Urinary bladder (tissue), 4 donors: Measurements from ENCODE around the gene GNG7. TPM values are rescaled to one million over a fixed set of nuclear protein-coding genes. Genes with fewer than 3 reads are reported as not detected.
A peak's percentile ranks its signal among the peaks of the same experiment; 100 is the strongest.
"Not testable (repeated sequence)": the region's sequence is repeated elsewhere in the genome, so short reads cannot be mapped to it uniquely, and the experiment has no call there.

ENCODE experiments used
- DNase-seq: peaks from one replicate; pipeline ENCODE4 v3.0.0-alpha.2; 2015; ENCODE audit errors: extremely low spot score
- H3K27ac ChIP-seq: one replicate; pipeline ENCODE4 v1.5.1; 2013; ENCODE audit warnings: low read depth, mild to moderate bottlenecking, moderate library complexity
- H3K36me3 ChIP-seq: one replicate; pipeline ENCODE4 v1.6.1; 2013; ENCODE audit warnings: mild to moderate bottlenecking, moderate library complexity; ENCODE audit not compliant: insufficient read depth
- H3K4me1 ChIP-seq: one replicate; pipeline ENCODE4 v1.6.1; 2013; ENCODE audit warnings: mild to moderate bottlenecking, moderate library complexity; ENCODE audit not compliant: insufficient read depth
- H3K4me3 ChIP-seq: one replicate; pipeline ENCODE4 v1.5.1; 2013; ENCODE audit warnings: low read depth, low read length
- WGBS: extraction: QIAGEN DNeasy Blood & Tissue Kit; methylation state at CpG from one replicate; pipeline ENCODE4 v1.1.7; 2013; 5-methylcytosine and 5-hydroxymethylcytosine counted together
- polyA plus RNA-seq: library from polyadenylated mRNA; stranded (reverse); fragments of 200-250 nt; gene quantifications from one replicate; pipeline ENCODE4 v1.2.3, GENCODE V29; 2013
- total RNA-seq: library from RNA; depleted of rRNA; stranded (reverse); fragments of >200 nt; gene quantifications from one replicate; pipeline ENCODE4 v1.2.3, GENCODE V29; 2014
- donor health status: healthy with polysubstance abuse.
- donor health status: healthy.

The GNG7 gene
- total and polyA plus RNA-seq, 2 donors: 2.8 to 13.9 TPM

DNA sequence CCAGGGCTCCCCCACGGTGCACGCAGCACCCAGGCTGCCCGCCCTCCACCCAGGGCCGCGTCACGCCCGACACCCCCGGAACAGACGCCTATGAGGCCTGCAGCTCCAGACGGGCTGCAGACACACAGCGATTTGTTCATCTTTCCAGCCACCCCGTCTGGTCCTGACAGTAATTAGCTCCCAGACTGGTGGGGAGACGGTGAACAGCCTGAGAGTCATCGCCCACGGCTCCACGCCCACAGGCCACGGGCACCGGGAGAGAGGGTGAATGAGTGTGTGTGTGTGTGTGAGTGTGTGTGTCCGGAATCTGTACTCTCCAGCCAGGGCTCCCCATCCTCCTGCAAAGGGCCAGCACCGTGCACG, 208.4 kb downstream of the GNG7 start:
- Histone ChIP-seq H3K27ac (no peak overlapping the region), H3K36me3 (no peaks in the 10 kb centered on the region), H3K4me1 (no peaks in the 10 kb centered on the region), H3K4me3 (no peak overlapping the region)
- no peak for DNase-seq
- WGBS: 43% methylated on average over 21 of the region's 21 CpGs

DNA sequence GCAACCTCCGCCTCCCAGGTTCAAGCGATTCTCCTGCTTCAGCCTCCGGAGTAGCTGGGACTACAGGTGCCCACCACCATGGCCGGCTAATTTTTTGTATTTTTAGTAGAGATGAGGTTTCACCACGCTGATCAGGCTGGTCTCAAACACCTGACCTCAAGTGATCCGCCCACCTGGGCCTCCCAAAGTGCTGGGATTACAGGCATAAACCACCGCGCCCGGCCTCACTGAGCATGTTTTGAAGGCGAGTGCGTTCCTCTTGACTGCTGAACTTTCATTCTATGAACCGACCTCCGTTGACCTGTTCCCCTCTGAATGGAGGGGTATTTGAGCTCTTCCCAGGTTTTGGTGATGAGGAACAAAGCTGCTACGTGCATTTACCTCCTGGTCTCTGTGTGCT, 209.0 kb downstream of the GNG7 start:
- H3K36me3 ChIP-seq, DNase-seq, H3K4me1 ChIP-seq, H3K27ac ChIP-seq, H3K4me3 ChIP-seq: not testable (repeated sequence)
- 86% methylated on average over 14 of the region's 14 CpGs for WGBS

DNA sequence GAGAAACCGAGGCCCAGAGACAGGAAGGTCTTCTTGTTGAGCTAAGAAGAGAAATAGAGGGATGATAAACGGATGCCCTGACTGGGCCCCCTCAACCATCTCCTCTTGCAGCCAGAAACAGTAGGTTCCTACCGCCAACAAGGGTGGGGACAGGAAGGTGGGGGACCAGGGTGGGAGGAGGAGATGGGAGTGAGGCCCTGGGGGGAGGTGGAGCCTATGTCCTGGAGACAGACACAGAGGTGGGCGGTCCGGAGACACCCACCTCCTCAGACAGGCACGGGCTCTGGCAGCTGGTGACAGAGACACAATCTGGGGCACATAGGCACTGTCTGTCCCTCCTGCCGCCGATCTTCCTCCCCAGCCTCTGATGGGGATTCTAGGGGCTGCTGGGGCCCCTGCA, 209.6 kb downstream of the GNG7 start:
- WGBS: 74% methylated on average over 8 of the region's 8 CpGs
- Histone ChIP-seq H3K27ac (no peak overlapping the region), H3K4me3 (no peak overlapping the region), H3K4me1 (no peaks in the 10 kb centered on the region), H3K36me3 (no peaks in the 10 kb centered on the region)
- no peak for DNase-seq

DNA sequence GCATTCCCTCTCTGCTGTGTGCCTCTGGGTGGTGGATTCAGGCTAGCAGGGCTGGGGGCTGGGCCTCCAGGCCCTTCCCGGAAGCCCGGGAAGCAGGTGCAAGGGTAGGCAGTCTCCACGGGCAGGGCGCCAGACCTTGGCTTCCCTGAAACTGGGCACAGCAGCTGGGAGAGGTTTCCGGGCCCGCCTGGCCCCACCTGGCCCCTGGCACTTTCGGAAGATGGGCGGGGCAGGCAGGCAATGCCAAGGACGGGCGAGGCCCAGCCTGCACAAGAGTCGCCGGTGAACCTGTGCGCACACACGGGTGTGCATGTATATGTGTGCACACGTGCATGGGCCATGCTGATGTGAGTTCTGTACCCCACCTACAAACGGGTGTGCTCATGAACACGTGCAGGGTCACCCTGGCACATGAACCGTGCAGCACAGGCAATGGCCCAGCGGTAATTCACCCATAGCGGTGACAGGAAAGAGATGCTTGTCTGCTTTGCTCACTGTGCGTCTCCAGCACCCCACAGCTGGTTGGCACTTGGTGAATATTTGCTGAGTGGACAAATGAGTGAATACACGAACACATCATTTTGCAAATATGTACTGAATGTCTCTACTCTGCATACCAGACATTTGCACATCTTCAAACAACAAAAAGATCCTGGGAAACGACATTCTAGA, 211.2 kb downstream of the GNG7 start:
- no peak overlapping the region for H3K4me3 ChIP-seq
- no peak overlapping the region for H3K27ac ChIP-seq
- no peaks in the 10 kb centered on the region for H3K36me3 ChIP-seq
- DNase-seq: no peak
- 69% methylated on average over 23 of the region's 23 CpGs for WGBS
- H3K4me1 ChIP-seq: no peaks in the 10 kb centered on the region

DNA sequence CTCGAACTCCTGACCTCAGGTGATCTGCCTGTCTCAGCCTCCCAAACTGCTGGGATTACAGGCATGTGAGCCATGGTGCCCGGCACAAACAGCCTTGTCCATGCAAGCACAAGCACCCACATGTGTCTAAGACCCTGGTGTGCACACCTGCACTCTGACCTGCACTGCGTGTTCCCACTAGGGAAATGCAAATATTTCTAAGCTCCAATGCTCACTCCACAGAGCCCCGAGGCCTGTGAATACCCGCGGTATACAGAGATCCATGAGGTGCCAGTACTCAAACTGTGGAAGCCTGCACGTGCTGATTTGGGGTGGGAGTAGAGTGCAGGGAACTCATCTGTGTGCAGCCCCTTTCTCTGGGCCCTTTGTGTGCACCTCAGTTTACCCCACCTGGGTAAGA, 211.8 kb downstream of the GNG7 start:
- 75% methylated on average over 7 of the region's 7 CpGs for WGBS
- no peak overlapping the region for H3K4me3 ChIP-seq
- H3K27ac ChIP-seq: no peak overlapping the region
- H3K36me3 ChIP-seq: no peaks in the 10 kb centered on the region
- no peak for DNase-seq
- H3K4me1 ChIP-seq: no peaks in the 10 kb centered on the region

DNA sequence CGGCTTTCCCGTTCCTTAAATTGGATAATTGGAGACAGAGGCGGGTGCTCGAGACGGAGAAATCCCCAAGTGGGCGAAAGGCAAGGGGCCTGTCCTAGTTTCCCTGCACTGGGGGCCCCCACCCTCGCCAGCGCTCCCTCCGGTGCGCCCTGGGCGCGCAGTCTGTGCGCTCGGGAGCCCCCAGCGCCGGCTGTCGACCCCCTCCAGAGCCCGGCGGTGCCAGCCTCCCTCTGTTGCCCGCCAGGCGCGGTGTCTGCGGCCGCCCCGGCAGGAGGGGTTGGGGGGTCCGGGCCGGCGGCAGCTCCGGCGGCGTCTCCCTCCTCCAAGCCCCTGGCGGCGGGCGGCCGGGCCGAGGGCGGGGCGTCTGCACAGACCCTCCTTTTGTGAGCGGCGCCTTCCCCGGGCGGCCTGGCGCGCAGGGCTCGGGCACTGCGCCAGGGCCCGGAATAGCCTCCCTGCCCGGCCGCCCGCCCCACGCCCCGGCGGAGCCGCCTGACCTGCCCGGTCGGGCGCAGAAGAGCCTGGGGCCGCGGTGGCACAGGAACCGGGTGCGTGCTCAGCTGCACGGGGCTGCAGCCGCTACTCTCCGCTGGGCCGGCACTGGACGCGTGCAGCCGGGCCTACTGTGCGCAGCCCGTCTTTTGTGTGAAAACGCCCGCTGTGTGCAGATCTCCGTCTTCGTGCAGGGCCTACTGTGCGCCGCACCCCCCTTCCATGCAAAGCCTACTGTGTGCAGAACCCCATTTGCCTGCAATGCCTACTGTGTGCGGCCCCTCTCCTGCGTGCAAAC, 213.4 kb downstream of the GNG7 start:
- Histone ChIP-seq H3K4me3 (peak overlapping the region; percentile 32), H3K36me3 (no peaks in the 10 kb centered on the region), H3K27ac (peak overlapping the region; percentile 28), H3K4me1 (no peaks in the 10 kb centered on the region)
- no peak for DNase-seq
- 2% methylated on average over 76 of the region's 78 CpGs for WGBS

DNA sequence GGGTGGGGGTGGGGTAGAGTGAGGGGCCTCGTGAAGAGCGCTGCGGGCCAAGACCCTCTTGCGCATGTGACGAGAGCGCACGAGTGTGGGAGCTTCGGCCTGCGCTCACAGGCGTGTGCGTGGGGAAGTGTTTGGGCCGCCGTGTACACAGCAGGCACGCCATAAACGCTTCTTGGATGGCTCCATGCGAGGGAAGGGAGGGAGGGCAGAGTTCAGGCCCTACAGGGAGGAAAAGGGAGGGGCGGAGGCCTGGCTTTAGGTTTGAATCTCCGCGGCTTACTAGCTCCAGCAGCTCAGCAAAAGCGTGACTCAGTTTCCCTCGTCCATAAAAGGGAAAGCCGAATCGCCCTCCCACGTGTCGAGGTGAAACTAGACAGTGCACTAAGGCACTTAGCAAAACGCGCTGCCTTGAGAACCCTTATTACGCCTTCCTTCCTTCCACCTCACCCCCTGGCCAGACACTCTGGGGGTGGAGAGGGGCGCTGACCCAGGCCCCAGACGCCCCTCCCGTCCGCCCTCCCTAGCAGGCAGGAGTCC, 214.0 kb downstream of the GNG7 start:
- peak overlapping the region; percentile 28 for H3K27ac ChIP-seq
- WGBS: 13% methylated on average over 32 of the region's 32 CpGs
- no peak for DNase-seq
- H3K4me3 ChIP-seq: no peak overlapping the region
- H3K4me1 ChIP-seq: no peaks in the 10 kb centered on the region
- H3K36me3 ChIP-seq: no peaks in the 10 kb centered on the region

DNA sequence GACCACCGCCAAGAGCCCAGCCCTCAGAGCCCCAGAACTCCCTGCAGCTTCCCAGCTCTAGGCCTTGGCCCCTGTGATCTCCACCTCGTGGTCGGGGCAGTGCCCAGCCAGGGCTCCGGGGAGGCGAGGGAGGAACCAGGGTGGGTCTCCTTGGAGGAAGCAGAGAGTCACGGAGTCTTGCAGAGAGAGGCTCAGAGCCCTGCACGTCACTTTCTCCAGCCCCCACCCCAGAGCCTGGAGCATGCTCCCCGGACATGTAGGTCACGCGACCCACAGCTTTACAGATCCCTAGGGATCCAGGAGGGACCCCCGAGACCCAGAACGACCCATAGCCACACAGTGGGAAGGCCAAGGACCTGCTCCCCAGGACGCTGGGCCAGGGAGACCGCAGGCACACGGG, 214.7 kb downstream of the GNG7 start:
- no peak for DNase-seq
- H3K27ac ChIP-seq: no peak overlapping the region
- no peak overlapping the region for H3K4me3 ChIP-seq
- no peaks in the 10 kb centered on the region for H3K4me1 ChIP-seq
- H3K36me3 ChIP-seq: no peaks in the 10 kb centered on the region
- WGBS: 35% methylated on average over 15 of the region's 15 CpGs

DNA sequence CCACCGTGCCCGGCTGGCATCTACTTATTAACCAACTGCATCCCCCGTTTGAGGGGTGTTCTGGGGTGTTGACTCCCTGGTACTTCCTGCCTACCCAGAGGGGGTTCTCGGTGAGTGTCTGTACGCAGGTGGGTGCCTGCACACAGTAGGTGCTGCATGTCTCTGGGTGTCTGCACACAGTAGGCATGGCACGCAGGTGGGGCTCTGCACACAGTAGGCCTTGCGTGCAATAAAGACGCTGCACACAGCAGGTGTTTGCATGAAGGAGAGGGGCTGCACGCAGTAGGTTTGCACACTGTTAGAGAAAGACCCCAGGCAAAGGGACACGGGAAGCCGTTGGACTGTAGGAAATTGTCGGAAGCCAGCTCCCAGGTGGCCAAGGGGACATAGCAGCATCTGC, 215.4 kb downstream of the GNG7 start:
- no peaks in the 10 kb centered on the region for H3K4me1 ChIP-seq
- DNase-seq: no peak
- WGBS: 90% methylated on average over 12 of the region's 12 CpGs
- no peak overlapping the region for H3K4me3 ChIP-seq
- H3K36me3 ChIP-seq: no peaks in the 10 kb centered on the region
- H3K27ac ChIP-seq: no peak overlapping the region

DNA sequence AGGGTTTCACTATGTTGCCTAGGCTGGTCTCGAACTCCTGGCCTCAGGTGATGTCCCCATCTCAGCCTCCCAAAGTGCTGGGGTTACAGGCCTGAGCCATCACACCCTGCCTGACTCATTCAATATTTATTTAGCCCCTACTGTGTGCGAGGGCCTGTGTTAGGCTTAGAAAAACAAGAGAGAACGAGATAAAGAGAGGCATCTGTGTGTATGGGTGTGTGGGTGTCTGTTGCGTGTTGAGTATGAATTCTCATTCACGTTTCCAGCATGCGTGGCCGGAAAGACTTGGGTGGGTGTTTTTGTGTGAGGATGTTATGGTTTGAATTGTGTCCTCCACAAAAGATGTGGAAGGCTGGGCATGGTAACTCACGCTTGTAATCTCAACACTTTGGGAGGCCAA, 217.1 kb downstream of the GNG7 start:
- 76% methylated on average over 8 of the region's 8 CpGs for WGBS
- Histone ChIP-seq H3K36me3 (no peaks in the 10 kb centered on the region), H3K27ac (no peak overlapping the region), H3K4me1 (no peaks in the 10 kb centered on the region), H3K4me3 (no peak overlapping the region)
- DNase-seq: no peak

DNA sequence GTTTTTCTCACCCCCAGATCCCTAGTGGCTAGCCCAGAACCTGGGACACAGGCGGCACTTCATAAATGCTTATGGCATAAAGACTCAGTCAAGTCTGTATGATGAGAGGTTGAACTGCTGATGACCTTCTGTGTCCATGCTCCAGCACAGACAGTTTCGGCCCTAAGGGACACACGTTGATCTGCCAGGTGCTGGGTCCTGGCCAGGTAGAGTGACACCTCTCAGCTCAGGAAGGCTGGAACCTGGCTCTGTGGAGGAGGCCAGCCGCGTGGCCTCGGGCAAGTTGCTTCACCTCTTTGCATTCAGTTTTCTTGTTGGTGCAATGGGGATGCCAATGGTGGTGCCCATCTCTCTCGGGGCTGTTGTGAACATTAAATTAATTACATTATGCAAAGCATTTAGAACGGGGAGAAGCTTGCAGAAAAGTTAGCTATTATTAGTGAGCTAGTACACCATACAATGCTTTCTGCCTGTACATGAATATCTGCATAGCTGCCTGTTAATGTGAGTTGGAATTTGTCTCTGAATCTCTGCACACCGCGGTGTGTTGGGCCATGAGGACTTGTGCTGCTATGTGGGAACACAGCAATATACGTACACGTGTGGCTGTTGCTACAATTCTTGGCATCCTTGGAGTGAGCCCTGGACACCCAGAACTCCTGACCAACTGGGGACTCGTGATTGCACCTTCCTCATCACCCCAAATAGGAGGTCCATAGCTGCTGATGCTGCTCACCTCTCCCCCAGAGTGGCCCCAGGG, 218.1 kb downstream of the GNG7 start:
- Histone ChIP-seq H3K4me1 (no peaks in the 10 kb centered on the region), H3K4me3 (no peak overlapping the region), H3K36me3 (no peaks in the 10 kb centered on the region), H3K27ac (no peak overlapping the region)
- WGBS: 87% methylated on average over 13 of the region's 13 CpGs
- DNase-seq: no peak

DNA sequence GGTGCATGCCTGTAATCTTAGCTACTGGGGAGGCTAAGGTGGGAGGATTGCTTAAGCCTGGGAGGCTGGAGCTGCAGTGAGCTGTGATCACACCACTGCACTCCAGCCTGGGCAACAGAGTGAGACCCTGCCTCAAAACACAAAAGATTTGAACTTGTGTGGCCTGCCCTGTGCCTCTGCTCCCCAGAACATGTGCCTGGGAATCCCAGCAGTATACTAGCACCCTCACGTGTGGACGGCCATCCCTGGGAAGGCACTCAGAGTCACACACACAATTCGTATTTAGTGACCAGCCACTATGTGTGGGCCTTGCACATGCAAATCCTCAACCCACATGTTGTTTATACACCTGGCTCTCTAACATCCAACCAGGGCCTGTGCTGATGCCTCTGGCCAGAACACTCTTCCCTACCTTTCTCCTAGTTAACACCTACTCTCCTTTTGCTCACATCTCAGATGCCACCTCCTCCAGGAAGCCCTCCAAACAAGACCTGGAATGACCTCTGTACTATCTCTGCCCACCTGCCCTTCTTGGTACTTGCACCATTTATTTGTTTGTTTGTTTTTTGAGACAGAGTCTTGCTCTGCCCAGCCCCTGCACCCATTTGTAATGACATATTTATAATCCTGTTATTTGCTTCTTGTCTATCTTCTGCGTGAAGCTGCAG, 218.9 kb downstream of the GNG7 start:
- H3K36me3 ChIP-seq: no peaks in the 10 kb centered on the region
- DNase-seq: no peak
- no peaks in the 10 kb centered on the region for H3K4me1 ChIP-seq
- H3K27ac ChIP-seq: no peak overlapping the region
- WGBS: 84% methylated on average over 4 of the region's 4 CpGs
- H3K4me3 ChIP-seq: no peak overlapping the region

DNA sequence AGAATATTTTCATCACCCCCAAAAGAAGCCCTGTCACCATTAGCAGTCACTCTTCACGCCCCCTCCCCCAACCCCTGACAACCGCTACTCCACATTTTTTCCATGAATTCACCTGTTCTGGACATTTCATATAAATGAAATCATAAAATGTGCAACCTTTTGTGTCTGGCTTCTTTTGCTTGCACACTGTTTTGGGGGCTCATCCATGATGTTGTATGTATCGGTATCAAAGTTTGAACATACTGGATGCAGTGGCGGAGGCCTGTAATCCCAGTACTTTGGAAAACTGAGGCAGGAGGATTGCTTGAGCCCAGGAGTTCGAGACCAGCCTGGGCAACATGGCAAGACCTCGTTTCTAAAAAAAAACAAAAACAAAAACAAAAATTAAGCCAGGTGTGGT, 219.4 kb downstream of the GNG7 start:
- Histone ChIP-seq H3K4me1 (no peaks in the 10 kb centered on the region), H3K27ac (no peak overlapping the region), H3K36me3 (no peaks in the 10 kb centered on the region), H3K4me3 (no peak overlapping the region)
- DNase-seq: no peak
- WGBS: 87% methylated on average over 6 of the region's 6 CpGs
